H1 (cell line): ENCODE measurements around the gene TLL2. TPM values are rescaled to one million over a fixed set of nuclear protein-coding genes. Genes with fewer than 3 reads are reported as not detected.
A peak's percentile ranks its signal among the peaks of the same experiment; 100 is the strongest.

Experiments used
- CTCF ChIA-PET: fragments of 300-600 bp; sonication (Branson Sonifier 250); formaldehyde crosslinking; loops from one replicate; lab custom pipeline; 2021; ENCODE audit not compliant: partially characterized antibody; lab: Charles Lee
- POLR2A ChIA-PET: fragments of 300-600 bp; sonication (Branson Sonifier 250); formaldehyde crosslinking; loops from one replicate; lab custom pipeline; 2021; ENCODE audit warnings: inconsistent platforms; ENCODE audit not compliant: partially characterized antibody; lab: Charles Lee
- DNase-seq, 2 experiments: peaks; one replicate each; pipeline versions ENCODE4 v3.0.0 to v3.0.0-alpha.2; 2010 to 2022; ENCODE audit warnings: low spot score in 2 of 2, low read depth in 1 of 2, mixed read lengths in 1 of 2
- FAIRE-seq: peaks from 2 replicates; lab custom pipeline; 2011; peaks lifted over from hg19 to GRCh38; lab: Jason Lieb, UNC
- H2AFZ ChIP-seq: 2 replicates; pipeline ENCODE4 v1.8.1; 2012; ENCODE audit warnings: low read length, inconsistent platforms
- H2AK5ac ChIP-seq: 2 replicates; pipeline ENCODE4 v1.6.1; 2013; ENCODE audit warnings: low read depth, low read length
- H2BK120ac ChIP-seq: replicated peaks from 2 replicates; pipeline ENCODE3; 2013; ENCODE audit warnings: low read depth, low read length, inconsistent platforms
- H2BK12ac ChIP-seq: 2 replicates; pipeline ENCODE4 v1.6.1; 2013; ENCODE audit warnings: low read depth, low read length
- H2BK15ac ChIP-seq: 2 replicates; pipeline ENCODE4 v1.6.1; 2013; ENCODE audit warnings: low read length
- H2BK20ac ChIP-seq: 2 replicates; pipeline ENCODE4 v1.6.1; 2013; ENCODE audit warnings: low read length
- H2BK5ac ChIP-seq: 2 replicates; pipeline ENCODE4 v1.6.1; 2013; ENCODE audit warnings: low read depth, low read length
- H3K14ac ChIP-seq: 2 replicates; pipeline ENCODE4 v1.6.1; 2013; ENCODE audit warnings: inconsistent platforms; ENCODE audit not compliant: insufficient read length
- H3K18ac ChIP-seq: 2 replicates; pipeline ENCODE4 v1.6.1; 2013; ENCODE audit warnings: low read length; ENCODE audit errors: extremely low read depth
- H3K23ac ChIP-seq: 2 replicates; pipeline ENCODE4 v1.6.1; 2013; ENCODE audit warnings: inconsistent platforms; ENCODE audit not compliant: insufficient read length
- H3K23me2 ChIP-seq: 2 replicates; pipeline ENCODE4 v1.6.1; 2013; ENCODE audit warnings: low read depth, low read length
- H3K27ac ChIP-seq: 2 replicates; pipeline ENCODE4 v1.6.1; 2011; ENCODE audit warnings: low read depth, low read length, inconsistent platforms
- H3K27me3 ChIP-seq, 4 experiments: replicated peaks in 1 of 4; 1 replicate in 1 of 4; 2 replicates in 3 of 4; pipeline versions ENCODE4 v1.6.1 to v1.8.1; 2011 to 2013; ENCODE audit warnings: low read length in 3 of 4, mild to moderate bottlenecking in 3 of 4, inconsistent platforms in 2 of 4, mixed read lengths in 2 of 4, moderate library complexity in 1 of 4; ENCODE audit not compliant: control insufficient read depth in 3 of 4, insufficient read depth in 3 of 4; ENCODE audit errors: extremely low read depth in 1 of 4
- H3K36me3 ChIP-seq, 4 experiments: 2 replicates each; pipeline versions ENCODE4 v1.6.1 to v1.8.1; 2011 to 2013; ENCODE audit warnings: mild to moderate bottlenecking in 4 of 4, low read length in 3 of 4, moderate library complexity in 2 of 4, control low read depth in 1 of 4, inconsistent platforms in 1 of 4; ENCODE audit not compliant: insufficient read depth in 4 of 4, control insufficient read depth in 2 of 4
- H3K4ac ChIP-seq: replicated peaks from 2 replicates; pipeline ENCODE3; 2013; ENCODE audit warnings: low read length, low read depth, mixed read lengths, inconsistent platforms; ENCODE audit not compliant: insufficient read length
- H3K4me1 ChIP-seq, 4 experiments: replicated peaks in 1 of 4; 1 replicate in 1 of 4; 2 replicates in 3 of 4; pipeline versions ENCODE4 v1.6.1 to v1.8.1; 2011 to 2013; ENCODE audit warnings: low read length in 3 of 4, inconsistent platforms in 2 of 4, mixed read lengths in 1 of 4; ENCODE audit not compliant: insufficient read depth in 4 of 4, control insufficient read depth in 3 of 4
- H3K4me2 ChIP-seq, 2 experiments: 2 replicates each; pipeline versions ENCODE4 v1.6.1 to v1.8.1; 2011 to 2013; ENCODE audit warnings: low read depth in 2 of 2, low read length in 2 of 2, control low read depth in 1 of 2, inconsistent platforms in 1 of 2, mild to moderate bottlenecking in 1 of 2; ENCODE audit not compliant: insufficient read depth in 1 of 2
- H3K4me3 ChIP-seq, 4 experiments: fragments of 200-600, 300-600 bp in 1 of 4; sonication (generic), shearing (Covaris generic), sonication (Bioruptor Twin) in 1 of 4; 2 replicates each; pipeline versions ENCODE4 v1.5.1 to v1.8.1; 2011 to 2016; ENCODE audit warnings: low read length in 4 of 4, low read depth in 3 of 4, control low read depth in 2 of 4, inconsistent platforms in 2 of 4, mild to moderate bottlenecking in 2 of 4, mixed read lengths in 1 of 4, moderate library complexity in 1 of 4; ENCODE audit not compliant: insufficient read depth in 2 of 4; ENCODE audit errors: extremely low read depth in 1 of 4
- H3K56ac ChIP-seq: replicated peaks from 2 replicates; pipeline ENCODE3; 2013; ENCODE audit warnings: low read depth, mild to moderate bottlenecking, mixed read lengths, low read length, inconsistent platforms; ENCODE audit not compliant: insufficient read length
- H3K79me1 ChIP-seq: 2 replicates; pipeline ENCODE4 v1.6.1; 2013; ENCODE audit warnings: low read depth, low read length, control low read depth
- H3K79me2 ChIP-seq, 2 experiments: 2 replicates each; pipeline versions ENCODE4 v1.6.1 to v1.8.1; 2012 to 2013; ENCODE audit warnings: low read length in 2 of 2, mild to moderate bottlenecking in 2 of 2, inconsistent platforms in 1 of 2; ENCODE audit not compliant: insufficient read depth in 2 of 2, control insufficient read depth in 1 of 2
- H3K9ac ChIP-seq, 4 experiments: replicated peaks in 1 of 4; 1 replicate in 1 of 4; 2 replicates in 3 of 4; pipeline versions ENCODE4 v1.6.1 to v1.8.1; 2011 to 2013; ENCODE audit warnings: low read depth in 3 of 4, low read length in 3 of 4, control low read depth in 2 of 4, mild to moderate bottlenecking in 2 of 4, moderate library complexity in 2 of 4, inconsistent platforms in 1 of 4; ENCODE audit errors: extremely low read depth in 1 of 4
- H3K9me3 ChIP-seq, 2 experiments: 2 replicates each; pipeline versions ENCODE4 v1.6.1 to v1.8.1; 2012 to 2013; ENCODE audit warnings: mild to moderate bottlenecking in 2 of 2, moderate library complexity in 2 of 2, control low read depth in 1 of 2, inconsistent platforms in 1 of 2, low read depth in 1 of 2, low read length in 1 of 2, mixed read lengths in 1 of 2; ENCODE audit not compliant: insufficient read depth in 2 of 2
- H4K20me1 ChIP-seq, 2 experiments: replicated peaks in 1 of 2; 2 replicates each; pipeline versions ENCODE3 to v1.8.1; 2011 to 2013; ENCODE audit warnings: inconsistent platforms in 2 of 2, low read length in 2 of 2, mild to moderate bottlenecking in 1 of 2; ENCODE audit not compliant: insufficient read depth in 2 of 2, control insufficient read depth in 1 of 2
- H4K5ac ChIP-seq: 2 replicates; pipeline ENCODE4 v1.6.1; 2013; ENCODE audit warnings: low read length, low read depth, mixed read lengths, inconsistent platforms; ENCODE audit not compliant: insufficient read length
- H4K8ac ChIP-seq: 2 replicates; pipeline ENCODE4 v1.8.0; 2013; ENCODE audit warnings: mild to moderate bottlenecking, moderate library complexity, low read length, inconsistent platforms; ENCODE audit not compliant: insufficient read depth; ENCODE audit errors: extremely low read depth
- H4K91ac ChIP-seq: replicated peaks from 2 replicates; pipeline ENCODE3; 2013; ENCODE audit warnings: low read length, mixed read lengths, inconsistent platforms; ENCODE audit not compliant: insufficient read length
- CHD1 ChIP-seq: IDR thresholded peaks from 2 replicates; pipeline ENCODE4 v1.6.1; 2012; ENCODE audit warnings: low read depth, low read length, improper control_type of control experiment
- GABPA ChIP-seq: IDR thresholded peaks from 2 replicates; pipeline ENCODE4 v1.6.1; 2011; ENCODE audit warnings: mild to moderate bottlenecking, low read length, moderate library complexity, borderline replicate concordance; ENCODE audit not compliant: insufficient read depth
- KDM1A ChIP-seq: fragments of 200-600, 300-600 bp; sonication (generic); IDR thresholded peaks from 2 replicates; pipeline ENCODE4 v1.7.1; 2016; ENCODE audit warnings: mild to moderate bottlenecking, low read length, borderline replicate concordance
- KDM4A ChIP-seq: IDR thresholded peaks from one replicate; pipeline ENCODE4 v1.7.1; 2012; ENCODE audit warnings: low read depth, mild to moderate bottlenecking, moderate library complexity, low read length, inconsistent platforms; ENCODE audit not compliant: severe bottlenecking
- NANOG ChIP-seq: IDR thresholded peaks from 2 replicates; pipeline ENCODE4 v1.6.1; 2011; ENCODE audit warnings: low read length, low read depth, mild to moderate bottlenecking, inconsistent platforms; ENCODE audit not compliant: insufficient read depth, poor library complexity, severe bottlenecking
- SUZ12 ChIP-seq: fragments of 200-600 bp; sonication (generic); IDR thresholded peaks from 2 replicates; pipeline ENCODE4 v1.6.1; 2012; ENCODE audit warnings: mild to moderate bottlenecking, inconsistent platforms, low read length, moderate library complexity, mixed read lengths
- TCF12 ChIP-seq: IDR thresholded peaks from 2 replicates; pipeline ENCODE4 v1.6.1; 2011; ENCODE audit warnings: low read depth, mild to moderate bottlenecking, low read length
- YY1 ChIP-seq: IDR thresholded peaks from 2 replicates; pipeline ENCODE4 v1.6.1; 2011; ENCODE audit warnings: low read depth, mild to moderate bottlenecking, low read length
- WGBS, 2 experiments: shearing (Covaris generic) in 1 of 2; methylation state at CpG; one replicate each; pipeline versions ENCODE4 v1.1.6 to v1.1.7; 2013 to 2015; ENCODE audit warnings: low lambda C conversion rate in 2 of 2, mixed read lengths in 2 of 2, inconsistent platforms in 1 of 2, low coverage in 1 of 2, missing lambda C conversion rate in 1 of 2; ENCODE audit not compliant: insufficient replicate concordance in 2 of 2, insufficient coverage in 1 of 2, insufficient read length in 1 of 2; ENCODE audit errors: extremely low coverage in 1 of 2, missing lambda C conversion rate in 1 of 2; 5-methylcytosine and 5-hydroxymethylcytosine counted together
- polyA plus RNA-seq, 7 experiments: library from polyadenylated mRNA; depleted of rRNA in 3 of 7; stranded (reverse) in 5 of 7; unstranded in 2 of 7; fragments of >200 nt in 5 of 7; fragments of 200-250 nt in 2 of 7; gene quantifications; 1 replicate in 5 of 7; 2 replicates in 1 of 7; 4 replicates in 1 of 7; pipeline versions ENCODE4 v1.2.1 to v1.2.3, GENCODE V29; 2011 to 2013; ENCODE audit warnings: missing spikeins in 2 of 7, mixed read lengths in 2 of 7
- total RNA-seq: library from RNA; stranded (reverse); fragmentation: NEBNext Ultra II Directional; extraction: Animal tissue kit (Norgen Biotek cat#: 25700); gene quantifications from 2 replicates; pipeline ENCODE4 v1.2.1, GENCODE V29; 2021

Gene TLL2
- total and polyA plus RNA-seq, 2 of the 8 experiments (the other 6 are each of a cell fraction or from before 2014, with no cell fraction given): 2.4 to 3.2 TPM

GRCh38 chr10:96493871-96494525 lies 19.7 kb downstream of the TLL2 start:
- 92% methylated on average over 12 of the region's 12 CpGs; no CpG with 5 or more reads in 1 of the 2 experiments for WGBS, 2 experiments
- H3K18ac ChIP-seq: no peak overlapping the region
- peak overlapping the region; percentile 30; the same call in 1 of the 2 replicates for H4K8ac ChIP-seq
- no peaks in the 10 kb centered on the region for H3K36me3 ChIP-seq
- no peak overlapping the region for H2BK120ac ChIP-seq
- POLR2A ChIA-PET: no interaction called here
- no peak overlapping the region for H2BK15ac ChIP-seq
- H4K5ac ChIP-seq: no peak overlapping the region
- no peak overlapping the region for H3K56ac ChIP-seq
- CTCF ChIA-PET: interaction anchor here (0.8 to 13.1 kb wide), 8 partner anchors 8 to 123 kb away, joined by 3 to 276 read pairs (median 8); partner anchors contain the start of gene TLL2
- H3K23me2 ChIP-seq: no peaks in the 10 kb centered on the region
- FAIRE-seq: no peak
- H3K4me2 ChIP-seq: no peak overlapping the region
- no peak overlapping the region for H2AFZ ChIP-seq
- no peak overlapping the region for H2BK5ac ChIP-seq
- H3K4ac ChIP-seq: no peak overlapping the region
- H3K23ac ChIP-seq: no peak overlapping the region
- H2BK12ac ChIP-seq: no peak overlapping the region
- H3K79me2 ChIP-seq: no peaks in the 10 kb centered on the region
- peaks cover 0 to 3% (median 0%) of the 10 kb centered on the region in 4 experiments; a peak in 1 of 7 replicates for H3K4me1 ChIP-seq
- no peak overlapping the region for H3K4me3 ChIP-seq
- no peaks in the 10 kb centered on the region for H3K27me3 ChIP-seq
- no peaks in the 10 kb centered on the region for H4K20me1 ChIP-seq
- H3K79me1 ChIP-seq: no peaks in the 10 kb centered on the region
- no peaks in the 10 kb centered on the region for H3K9me3 ChIP-seq
- no peak overlapping the region for H3K27ac ChIP-seq
- DNase-seq: no peak
- no peak overlapping the region for H3K9ac ChIP-seq
- no peak overlapping the region for H2BK20ac ChIP-seq
- H3K14ac ChIP-seq: no peak overlapping the region
- no peak overlapping the region for H2AK5ac ChIP-seq
- H4K91ac ChIP-seq: no peak overlapping the region
- TF ChIP-seq KDM4A: no peak
- no peak for TF ChIP-seq TCF12
- TF ChIP-seq YY1: no peak
- no peak for TF ChIP-seq NANOG
- TF ChIP-seq SUZ12: no peak
- TF ChIP-seq KDM1A: no peak
- no peak for TF ChIP-seq GABPA
- TF ChIP-seq CHD1: no peak
